ENCODE results near the gene ANTXRL.

- TF ChIP-seq EZH2 (IDR thresholded peaks at IDR 0.05; ENCODE audit: low read length, unreplicated experiment) (no peak), CTCF (conservative IDR thresholded peaks at IDR 0.05; ENCODE audit: low read depth, low read length) (no peak)
Observed at GRCh38 chr10:46254007-46254383, 32.8 kb upstream of the ANTXRL start.

Data from PC-3 (cell line).